ENCODE data around the gene RNF8.
"Not testable (repeated sequence)": the region's sequence is repeated elsewhere in the genome, so short reads cannot be mapped to it uniquely, and the experiment has no call there.

RNF8 gene

GRCh38 chr6:37321516-37322415 is 32.0 kb upstream of the RNF8 start:
- DNase-seq (ENCODE audit: low read depth), result no peak

- DNase-seq (ENCODE audit: low read depth), result no peak
Measured at GRCh38 chr6:37323580-37323979, 30.2 kb upstream of the RNF8 start.

- no peak for DNase-seq (ENCODE audit: low read depth)
Measured at GRCh38 chr6:37324131-37325033, 29.4 kb upstream of the RNF8 start.

- DNase-seq (ENCODE audit: low read depth), result not testable (repeated sequence)
Measured at GRCh38 chr6:37330345-37330744, 23.4 kb upstream of the RNF8 start.

GRCh38 chr6:37331047-37331446 is 22.7 kb upstream of the RNF8 start:
- DNase-seq (ENCODE audit: low read depth), result no peak

GRCh38 chr6:37332894-37333293 is 20.9 kb upstream of the RNF8 start:
- no peak for DNase-seq (ENCODE audit: low read depth)

GRCh38 chr6:37334047-37334446 is 19.7 kb upstream of the RNF8 start:
- no peak for DNase-seq (ENCODE audit: low read depth)

- not testable (repeated sequence) for DNase-seq (ENCODE audit: low read depth)
Measured at GRCh38 chr6:37338317-37338716, 15.5 kb upstream of the RNF8 start.

GRCh38 chr6:37338745-37339255 is 15.0 kb upstream of the RNF8 start:
- DNase-seq (ENCODE audit: low read depth), result no peak

- DNase-seq (ENCODE audit: low read depth), result no peak
Measured at GRCh38 chr6:37339741-37340638, 13.8 kb upstream of the RNF8 start.

- no peak for DNase-seq (ENCODE audit: low read depth)
Measured at GRCh38 chr6:37340639-37340943, 13.2 kb upstream of the RNF8 start.

GRCh38 chr6:37343248-37343647 is 10.5 kb upstream of the RNF8 start:
- no peak for DNase-seq (ENCODE audit: low read depth)

- no peak for DNase-seq (ENCODE audit: low read depth)
Measured at GRCh38 chr6:37344308-37344707, 9.5 kb upstream of the RNF8 start.

- not testable (repeated sequence) for DNase-seq (ENCODE audit: low read depth)
Measured at GRCh38 chr6:37345804-37346203, 8.0 kb upstream of the RNF8 start.

GRCh38 chr6:37347177-37347576 is 6.6 kb upstream of the RNF8 start:
- DNase-seq (ENCODE audit: low read depth), result no peak

- DNase-seq (ENCODE audit: low read depth), result no peak
Measured at GRCh38 chr6:37347670-37348111, 6.1 kb upstream of the RNF8 start.

GRCh38 chr6:37351027-37351426 is 2.8 kb upstream of the RNF8 start:
- DNase-seq (ENCODE audit: low read depth), result no peak

GRCh38 chr6:37352384-37352783 is 1.4 kb upstream of the RNF8 start:
- DNase-seq (ENCODE audit: low read depth), result no peak

- DNase-seq (ENCODE audit: low read depth), result no peak
Measured at GRCh38 chr6:37354526-37355384, 972 bp downstream of the RNF8 start.

- DNase-seq (ENCODE audit: low read depth), result no peak
Measured at GRCh38 chr6:37357288-37357687, 3.5 kb downstream of the RNF8 start.

GRCh38 chr6:37357860-37358259 is 4.1 kb downstream of the RNF8 start:
- no peak for DNase-seq (ENCODE audit: low read depth)

Measured in stimulated activated CD8-positive, alpha-beta memory T cell treated with anti-CD3 and anti-CD28 coated beads, Interleukin-15, amount 100 ng/mL, for 1 hour (primary cell).